H1 (cell line): Measurements from ENCODE around the gene GPR17. TPM values are rescaled to one million over a fixed set of nuclear protein-coding genes. Genes with fewer than 3 reads are reported as not detected.

ENCODE experiments used
- CHD1 ChIP-seq: IDR thresholded peaks from 2 replicates; pipeline ENCODE4 v1.6.1; 2012; ENCODE audit warnings: low read depth, low read length, improper control_type of control experiment
- RBBP5 ChIP-seq: IDR thresholded peaks from 2 replicates; pipeline ENCODE4 v1.7.1; 2012; ENCODE audit warnings: low read depth, mild to moderate bottlenecking, inconsistent platforms, low read length, moderate library complexity, borderline replicate concordance
- polyA plus RNA-seq, 7 experiments: library from polyadenylated mRNA; depleted of rRNA in 3 of 7; stranded (reverse) in 5 of 7; unstranded in 2 of 7; fragments of >200 nt in 5 of 7; fragments of 200-250 nt in 2 of 7; gene quantifications; 1 replicate in 5 of 7; 2 replicates in 1 of 7; 4 replicates in 1 of 7; pipeline versions ENCODE4 v1.2.1 to v1.2.3, GENCODE V29; 2011 to 2013; ENCODE audit warnings: missing spikeins in 2 of 7, mixed read lengths in 2 of 7
- total RNA-seq: library from RNA; stranded (reverse); fragmentation: NEBNext Ultra II Directional; extraction: Animal tissue kit (Norgen Biotek cat#: 25700); gene quantifications from 2 replicates; pipeline ENCODE4 v1.2.1, GENCODE V29; 2021

The GPR17 gene
- total and polyA plus RNA-seq, 2 of the 8 experiments (the other 6 are each of a cell fraction or from before 2014, with no cell fraction given): 0.03 TPM; not detected in 1

GRCh38 chr2:127620866-127621265 is 25.1 kb upstream of the GPR17 start (continued):
- TF ChIP-seq RBBP5: no peak
- no peak for TF ChIP-seq CHD1
